ENCODE results near the gene FAM110A.
"Not testable (repeated sequence)": the region's sequence is repeated elsewhere in the genome, so short reads cannot be mapped to it uniquely, and the experiment has no call there.

FAM110A gene

GRCh38 chr20:833450-834150, at the start of gene FAM110A:
Gene FAM110A (plus strand): TSS chr20:833715. CDS start chr20:844805, 11,090 bp downstream.
- peak; percentile 89 to 91 for DNase-seq (ENCODE audit: low read depth in 1 of 2, low spot score in 1 of 2)

- no peak for DNase-seq (ENCODE audit: low read depth in 1 of 2, low spot score in 1 of 2)
These were observed 45.7 kb upstream of the FAM110A start for GRCh38 chr20:787825-788224.

- no peak for DNase-seq (ENCODE audit: low read depth in 1 of 2, low spot score in 1 of 2)
These were observed 42.5 kb upstream of the FAM110A start for GRCh38 chr20:791056-791455.

- no peak for DNase-seq (ENCODE audit: low read depth in 1 of 2, low spot score in 1 of 2)
These were observed 41.3 kb upstream of the FAM110A start for GRCh38 chr20:792248-792647.

DNA sequence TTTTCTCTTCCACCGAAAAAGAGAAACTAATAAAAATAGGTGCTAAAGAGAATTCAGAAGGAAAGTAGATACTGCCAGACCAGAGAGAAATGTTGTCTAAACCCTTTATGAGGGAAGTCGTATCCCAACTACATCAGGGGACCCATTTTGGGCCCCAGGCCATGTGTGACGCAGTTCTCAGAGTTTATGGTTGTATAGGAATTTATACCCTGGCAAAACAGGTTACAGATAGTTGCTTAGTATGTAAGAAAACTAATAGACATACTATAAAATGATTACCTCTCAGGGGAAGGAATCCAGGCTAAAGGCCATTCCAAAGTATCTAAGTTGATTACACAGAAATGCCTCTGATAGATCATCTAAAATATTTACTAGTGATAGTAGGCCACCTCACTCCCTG, 36.6 kb upstream of the FAM110A start:
- DNase-seq (ENCODE audit: low read depth in 1 of 2, low spot score in 1 of 2), result no peak

DNA sequence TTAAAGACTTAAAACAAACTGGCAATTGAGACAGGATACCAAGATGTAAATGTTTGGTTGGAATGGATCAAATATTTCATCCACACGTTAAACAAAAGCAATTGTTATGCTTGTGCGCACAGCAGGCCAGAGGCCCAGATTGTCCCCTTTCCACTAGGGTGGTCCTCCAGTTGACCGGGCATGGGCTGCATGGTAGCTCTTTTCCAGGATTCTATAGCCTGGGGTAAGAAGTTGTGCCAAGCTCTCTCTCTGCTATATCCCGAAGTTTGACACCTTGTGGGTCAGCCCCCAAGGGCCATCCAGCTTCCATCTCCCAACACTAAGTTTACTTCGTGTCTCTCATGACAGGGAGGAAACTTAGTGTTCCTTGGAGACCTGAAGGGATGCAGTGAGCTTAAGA, 34.8 kb upstream of the FAM110A start:
- DNase-seq (ENCODE audit: low read depth in 1 of 2, low spot score in 1 of 2), result not testable (repeated sequence)

- not testable (repeated sequence) for DNase-seq (ENCODE audit: low read depth in 1 of 2, low spot score in 1 of 2)
These were observed 33.5 kb upstream of the FAM110A start for GRCh38 chr20:800026-800425.

- no peak for DNase-seq (ENCODE audit: low read depth in 1 of 2, low spot score in 1 of 2)
These were observed 31.8 kb upstream of the FAM110A start for GRCh38 chr20:801678-802077.

- no peak for DNase-seq (ENCODE audit: low read depth in 1 of 2, low spot score in 1 of 2)
These were observed 27.8 kb upstream of the FAM110A start for GRCh38 chr20:805713-806112.

- not testable (repeated sequence) for DNase-seq (ENCODE audit: low read depth in 1 of 2, low spot score in 1 of 2)
These were observed 21.6 kb upstream of the FAM110A start for GRCh38 chr20:811776-812434.

DNA sequence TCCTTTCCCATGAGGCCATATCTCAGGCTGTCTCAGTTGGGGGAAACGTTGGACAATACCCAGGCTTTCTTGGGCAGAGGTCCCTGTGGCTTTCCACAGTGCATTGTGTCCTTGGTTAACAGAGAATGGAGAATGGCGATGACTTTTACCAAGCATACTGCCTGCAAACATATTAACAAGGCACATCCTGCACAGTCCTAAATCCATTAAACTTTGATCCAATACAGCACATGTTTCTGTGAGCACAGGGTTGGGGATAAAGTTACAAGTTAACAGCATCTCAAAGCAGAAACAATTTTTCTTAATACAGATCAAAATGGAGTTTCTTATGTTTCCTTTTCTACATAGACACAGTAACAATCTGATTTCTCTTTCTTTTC, 21.1 kb upstream of the FAM110A start:
- DNase-seq (ENCODE audit: low read depth in 1 of 2, low spot score in 1 of 2), result not testable (repeated sequence)

GRCh38 chr20:813390-813789, 20.1 kb upstream of the FAM110A start:
- DNase-seq (ENCODE audit: low read depth in 1 of 2, low spot score in 1 of 2), result no peak

GRCh38 chr20:815226-815625, 18.3 kb upstream of the FAM110A start:
- DNase-seq (ENCODE audit: low read depth in 1 of 2, low spot score in 1 of 2), result no peak

DNA sequence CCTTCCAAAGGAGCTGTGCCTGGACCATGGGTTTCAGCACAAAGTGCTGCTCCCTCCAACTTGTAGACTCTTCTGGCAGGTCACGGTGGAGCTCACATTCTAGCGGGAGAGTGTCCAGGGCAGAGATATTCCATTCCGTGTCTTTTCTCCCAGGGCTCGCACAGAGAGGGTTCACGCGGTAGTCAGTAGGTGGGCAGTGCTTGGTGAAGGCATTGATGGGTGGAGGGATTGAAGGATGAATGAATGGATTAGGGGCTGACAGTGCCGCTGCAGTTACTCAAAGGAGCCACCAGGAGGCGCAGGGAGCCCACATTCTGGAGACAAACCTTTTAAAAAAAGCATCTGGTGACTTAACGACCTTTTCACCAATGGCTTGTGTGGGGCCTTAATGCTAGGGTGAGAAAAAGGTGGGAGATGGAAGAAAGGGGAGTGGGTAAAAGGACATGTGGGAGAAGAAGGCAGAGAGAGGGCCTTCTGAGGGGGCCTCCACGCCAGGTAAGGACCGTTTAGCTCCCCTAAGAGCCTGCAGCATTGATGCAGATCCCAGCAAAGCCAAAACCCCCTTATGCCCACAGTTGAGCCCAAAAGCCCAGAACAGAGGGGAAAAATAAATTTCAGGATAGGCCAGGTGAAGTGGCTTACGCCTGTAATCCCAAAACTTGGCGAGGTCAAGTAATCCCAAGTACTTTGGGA, 17.5 kb upstream of the FAM110A start:
- DNase-seq (ENCODE audit: low read depth in 1 of 2, low spot score in 1 of 2), result peak; percentile 49

GRCh38 chr20:818001-818664, 15.4 kb upstream of the FAM110A start:
- no peak for DNase-seq (ENCODE audit: low read depth in 1 of 2, low spot score in 1 of 2)

DNA sequence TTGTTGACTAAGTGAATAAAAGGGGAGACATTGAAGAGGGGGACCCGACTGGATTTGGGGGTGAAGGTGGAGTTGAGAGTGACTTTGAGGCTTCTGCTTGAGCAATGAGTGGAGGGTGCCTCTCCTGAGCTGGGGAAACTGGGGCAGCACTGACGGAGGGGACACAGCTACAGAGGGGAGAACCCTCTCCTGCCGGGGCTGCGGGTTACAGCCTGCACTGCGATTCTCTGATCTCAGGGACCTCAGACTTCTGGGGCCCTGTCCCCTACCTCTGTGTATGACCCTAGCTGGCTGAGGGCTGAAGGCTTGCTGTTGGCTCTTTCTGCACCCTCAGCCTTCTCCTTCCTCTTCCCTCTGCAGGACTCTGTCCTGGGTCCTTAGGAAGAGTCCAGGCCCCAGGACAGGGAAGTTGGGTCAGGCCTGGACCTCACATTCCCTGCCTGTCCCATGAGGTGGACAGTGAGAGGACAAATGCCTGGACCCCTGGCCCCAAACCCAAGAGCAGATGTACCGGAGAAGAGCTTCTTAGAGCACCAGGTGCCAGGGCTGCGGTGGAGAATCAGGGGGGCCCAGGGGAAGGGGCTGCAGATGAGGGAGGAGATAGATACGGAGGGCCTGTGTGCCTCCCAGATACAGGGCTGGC, 13.7 kb upstream of the FAM110A start:
- no peak for DNase-seq (ENCODE audit: low read depth in 1 of 2, low spot score in 1 of 2)

- DNase-seq (ENCODE audit: low read depth in 1 of 2, low spot score in 1 of 2), result no peak
These were observed 13.1 kb upstream of the FAM110A start for GRCh38 chr20:820323-820953.

DNA sequence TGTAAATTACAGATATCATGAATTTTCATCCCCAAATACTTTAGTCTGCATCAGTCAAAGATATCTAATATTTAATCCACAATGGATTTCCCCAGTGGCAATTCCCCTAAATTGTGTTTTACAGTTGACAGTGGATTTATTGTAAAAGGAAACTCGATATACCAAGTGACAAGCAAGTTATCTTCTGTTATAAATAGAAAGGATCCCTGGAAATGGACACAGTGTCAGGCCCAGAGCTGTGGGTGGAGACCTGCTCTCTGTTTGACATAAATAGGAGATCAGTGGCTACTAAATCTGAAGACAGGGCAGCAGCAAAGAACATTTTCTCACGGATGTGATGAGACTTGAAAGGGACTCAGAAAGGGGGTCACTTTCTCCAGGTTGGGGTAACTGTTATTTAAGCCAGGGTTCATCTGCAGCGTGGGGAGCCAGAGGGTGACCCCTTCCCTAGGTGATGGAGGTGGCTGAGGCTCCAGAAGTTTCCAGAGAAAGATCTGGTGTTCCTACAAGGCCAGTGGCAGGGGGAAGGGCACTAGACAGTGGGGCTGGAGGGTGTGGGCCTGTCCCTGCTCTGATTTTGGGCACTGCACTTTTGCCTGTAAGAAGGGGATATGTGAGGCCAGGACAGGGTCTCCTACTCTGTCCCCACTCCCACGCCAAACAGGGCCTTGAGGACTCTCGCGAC, 12.3 kb upstream of the FAM110A start:
- no peak for DNase-seq (ENCODE audit: low read depth in 1 of 2, low spot score in 1 of 2)

- no peak for DNase-seq (ENCODE audit: low read depth in 1 of 2, low spot score in 1 of 2)
These were observed 11.8 kb upstream of the FAM110A start for GRCh38 chr20:821731-822065.

All from activated T-helper 1 cell treated with anti-CD3 and anti-CD28 coated beads, Interleukin-2, amount 50 U/mL, for 16 hours (primary cell).